ENCODE measurements around the gene RCSD1.

Gene RCSD1

DNA sequence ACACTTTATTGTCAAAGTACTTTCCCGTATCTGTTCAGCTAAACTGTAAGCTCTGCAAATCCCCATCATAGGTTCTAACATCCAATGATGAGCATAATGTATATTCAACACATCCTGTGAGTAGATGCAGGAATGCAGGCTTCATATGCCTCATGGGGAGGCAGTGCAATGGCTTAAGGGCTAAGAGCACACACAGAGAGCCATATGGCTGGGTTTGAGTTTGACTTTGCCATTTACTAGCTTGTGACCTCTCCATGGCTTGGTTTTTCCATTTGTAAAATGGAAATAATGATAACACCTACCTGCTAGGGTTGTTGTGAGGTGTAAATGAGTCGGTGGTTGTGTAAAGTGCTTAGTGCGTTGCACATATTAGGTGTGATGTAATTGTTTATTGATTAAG lies 13.4 kb downstream of the RCSD1 start:
- DNase-seq: no peak

DNA sequence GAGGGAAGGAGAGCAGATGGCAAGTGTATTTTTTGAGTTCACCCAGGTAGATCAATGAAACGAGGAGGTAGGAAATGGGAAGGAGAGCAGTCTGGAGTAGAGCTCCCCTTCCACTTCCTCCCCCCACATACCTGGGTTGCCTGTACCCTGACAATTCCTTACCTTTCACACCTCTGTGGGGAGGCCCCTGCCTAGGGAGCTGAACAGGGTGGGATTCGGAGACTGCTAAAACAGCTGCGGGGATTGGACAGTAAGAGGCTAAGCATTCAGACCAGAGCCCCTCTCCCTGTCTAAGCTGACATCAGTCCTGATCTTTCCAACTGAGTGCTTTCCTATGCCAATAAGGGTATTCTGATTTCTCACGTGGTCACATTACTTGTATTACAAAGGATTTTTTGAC lies 14.5 kb downstream of the RCSD1 start:
- no peak for DNase-seq

DNA sequence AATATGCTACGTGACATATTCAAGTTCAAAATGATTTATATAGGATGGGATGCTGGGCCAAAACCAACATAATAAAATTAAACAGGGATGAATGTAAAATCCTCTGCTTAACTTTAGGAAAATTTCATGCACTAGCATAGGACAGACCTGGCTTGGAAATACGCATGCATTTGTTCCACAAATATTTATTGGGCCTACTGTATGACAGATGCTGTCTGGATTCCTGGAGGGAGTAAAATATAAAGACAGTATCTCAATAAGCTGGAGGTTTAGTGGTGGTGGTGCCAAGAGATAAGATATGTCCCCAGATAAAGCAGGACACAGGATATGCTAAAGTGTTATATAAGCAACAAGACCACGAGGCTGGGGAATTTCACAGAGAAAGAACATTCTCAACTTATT lies 15.1 kb downstream of the RCSD1 start:
- DNase-seq: no peak

DNA sequence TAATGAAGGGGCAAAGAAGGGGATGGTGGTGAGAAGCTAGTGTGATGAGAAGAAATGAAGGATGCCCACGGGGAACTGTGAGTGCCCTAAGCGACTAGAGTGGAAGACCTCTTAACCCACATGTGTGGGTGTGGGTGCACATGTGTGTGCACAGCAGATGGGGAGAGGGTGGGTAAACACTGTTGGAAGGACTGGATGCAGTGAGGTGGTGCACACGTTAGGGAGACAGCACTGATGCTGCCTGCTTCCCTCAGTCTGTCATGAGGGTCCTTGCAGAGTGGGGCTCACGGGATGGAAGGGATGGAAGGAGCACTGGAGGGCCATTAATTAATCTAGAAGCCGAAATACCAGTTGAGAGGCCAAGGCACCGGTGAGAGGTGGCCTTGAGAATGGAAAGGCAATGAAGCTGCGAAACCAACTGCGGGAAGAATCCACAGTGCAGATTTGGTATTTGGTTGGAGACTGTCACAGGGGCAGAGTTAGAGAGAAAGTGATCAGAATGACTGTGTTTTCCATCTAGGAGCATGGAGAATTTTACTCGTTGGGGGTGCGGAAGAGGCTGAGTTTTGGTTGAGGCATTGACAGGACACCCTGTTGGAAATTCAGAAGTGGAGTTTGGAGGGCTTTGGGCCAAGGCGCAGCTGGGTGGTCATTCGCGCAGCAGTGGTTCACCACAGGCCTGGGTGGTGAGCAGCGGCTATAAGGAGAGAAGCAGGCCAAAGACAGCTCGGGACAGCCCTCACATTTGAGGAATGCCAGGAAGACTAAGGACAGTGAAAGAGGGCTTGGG lies 15.8 kb downstream of the RCSD1 start:
- no peak for DNase-seq

DNA sequence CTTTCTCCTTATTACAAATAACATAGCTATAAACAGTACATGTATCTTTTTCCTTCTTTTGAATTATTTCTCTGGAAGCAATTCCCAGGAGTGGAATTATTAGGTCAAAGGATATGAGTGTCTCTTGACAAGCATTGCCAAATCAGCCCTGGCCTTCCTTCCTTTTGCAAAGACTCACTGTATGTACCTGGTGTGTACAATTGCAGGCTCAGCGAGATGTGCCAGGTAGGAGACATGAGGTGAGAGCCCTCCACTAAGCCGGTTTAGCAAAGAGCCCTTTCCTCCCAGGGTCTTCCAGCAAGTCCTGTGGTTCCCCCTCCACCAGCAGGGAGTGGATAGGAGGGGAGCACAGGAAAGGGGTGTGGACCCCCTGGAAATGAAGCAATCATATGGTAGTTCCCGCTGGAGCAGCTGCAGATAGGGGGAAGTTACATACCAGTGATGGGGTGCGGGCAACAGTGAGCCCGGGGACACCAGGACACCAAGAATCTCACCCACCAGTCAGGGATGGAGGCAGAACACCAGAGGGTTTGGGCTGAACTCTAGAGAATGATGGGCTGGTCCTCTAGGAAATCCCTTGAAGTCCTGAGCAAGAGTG lies 18.3 kb downstream of the RCSD1 start:
- DNase-seq: no peak

DNA sequence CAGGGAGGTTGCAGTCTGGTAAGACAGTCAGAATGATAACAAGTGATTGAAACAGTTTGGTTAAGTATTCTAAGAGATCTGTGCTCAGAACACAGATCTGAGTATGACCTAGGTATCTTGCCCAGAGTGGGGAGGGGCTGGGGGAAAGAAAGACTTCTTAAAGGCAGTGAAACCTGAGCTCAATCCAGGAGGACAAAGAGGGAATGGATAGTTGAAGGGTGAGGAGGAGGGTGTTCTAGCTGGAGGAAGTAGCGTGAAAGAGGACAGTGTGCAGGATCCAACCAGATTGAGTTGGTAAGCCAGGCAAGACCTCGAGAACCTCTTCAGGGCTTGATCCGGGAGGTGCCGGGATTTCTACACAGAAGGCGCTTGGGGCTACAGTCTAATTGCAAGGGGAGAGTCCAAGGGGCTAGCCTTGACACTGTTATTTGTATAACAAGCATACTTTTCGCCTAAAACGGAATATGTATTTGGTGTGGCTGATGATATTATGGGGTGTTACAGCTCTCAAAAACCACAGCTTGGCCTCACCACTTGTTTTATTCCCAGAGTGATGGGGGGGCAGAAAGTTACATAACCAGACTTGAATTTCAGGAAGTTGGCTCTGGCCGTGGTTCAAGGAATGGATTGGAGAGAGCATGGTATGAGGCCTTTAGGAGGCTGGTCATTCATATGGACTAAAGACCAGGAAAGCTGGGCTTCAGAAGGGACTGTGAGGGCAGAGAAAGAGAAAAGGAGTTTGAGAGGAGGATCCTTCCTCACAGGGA lies 19.1 kb downstream of the RCSD1 start:
- DNase-seq: no peak

DNA sequence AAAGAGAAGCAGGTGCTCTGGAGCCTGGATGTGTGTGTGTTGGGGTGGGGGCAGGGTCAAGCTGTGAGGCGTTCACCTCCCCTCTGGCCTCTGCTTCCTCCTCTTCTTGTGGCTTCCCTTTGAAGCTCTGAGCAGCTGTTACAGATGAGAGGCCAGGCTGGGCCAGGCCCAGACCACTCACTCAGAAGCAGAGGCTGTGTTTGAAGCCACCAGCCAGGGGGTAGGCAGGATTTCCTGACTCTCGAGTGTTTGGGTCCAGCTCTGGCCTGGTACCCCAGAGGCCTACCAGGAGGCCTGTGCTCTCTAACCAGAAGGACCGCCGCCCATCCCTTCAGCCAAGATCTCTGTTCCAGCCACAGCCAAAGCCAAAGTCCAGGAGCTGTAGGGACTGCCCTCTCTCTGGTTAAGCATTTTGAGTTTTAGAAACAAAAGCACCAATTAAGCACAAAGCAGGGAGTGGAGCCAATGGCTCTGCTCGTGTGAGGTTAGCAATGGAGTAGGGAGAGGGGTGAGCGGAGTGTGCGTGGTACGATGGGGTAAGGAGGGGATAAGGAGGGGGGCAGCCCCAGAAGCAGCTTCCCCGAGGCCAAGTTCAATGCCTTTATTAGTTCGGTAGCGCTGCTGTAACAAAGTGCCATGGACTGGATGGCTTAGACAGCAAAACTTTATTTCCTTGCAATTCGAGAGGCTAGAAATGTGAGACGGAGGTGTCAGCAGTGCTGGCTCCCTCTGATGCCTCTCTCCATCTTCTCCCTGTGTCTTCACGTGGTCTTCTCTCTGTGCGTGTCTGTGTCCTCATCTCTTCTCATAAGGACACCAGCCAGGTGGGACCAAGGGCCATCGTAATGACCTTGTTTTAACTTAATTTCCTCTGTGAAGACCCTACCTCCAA lies 20.5 kb downstream of the RCSD1 start:
- DNase-seq: no peak

DNA sequence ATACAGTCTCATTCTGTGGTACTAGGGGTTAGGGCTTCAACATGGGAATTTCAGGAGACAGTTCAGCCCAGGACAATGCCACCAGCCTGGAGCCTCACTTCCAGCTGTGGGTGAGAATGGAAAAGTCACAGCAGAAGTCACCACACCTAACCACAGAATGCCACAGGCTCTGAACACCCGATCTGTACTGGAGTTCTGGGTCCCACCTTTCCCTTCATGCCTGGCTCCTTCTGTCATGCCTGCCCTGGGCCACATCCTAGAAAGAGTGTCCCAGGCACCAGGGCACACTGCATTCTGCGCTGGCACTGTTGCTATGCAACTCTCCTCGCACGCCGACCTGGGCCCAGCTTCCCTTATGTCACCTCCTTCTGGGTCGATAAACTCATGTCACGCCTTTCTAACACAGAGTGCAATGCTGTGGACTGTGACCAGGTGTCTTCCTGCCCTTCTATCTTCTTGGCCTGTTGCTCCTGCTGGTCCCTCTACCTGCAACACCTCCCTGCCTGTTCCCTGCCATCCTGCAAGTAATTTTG lies 21.2 kb downstream of the RCSD1 start:
- DNase-seq: no peak

DNA sequence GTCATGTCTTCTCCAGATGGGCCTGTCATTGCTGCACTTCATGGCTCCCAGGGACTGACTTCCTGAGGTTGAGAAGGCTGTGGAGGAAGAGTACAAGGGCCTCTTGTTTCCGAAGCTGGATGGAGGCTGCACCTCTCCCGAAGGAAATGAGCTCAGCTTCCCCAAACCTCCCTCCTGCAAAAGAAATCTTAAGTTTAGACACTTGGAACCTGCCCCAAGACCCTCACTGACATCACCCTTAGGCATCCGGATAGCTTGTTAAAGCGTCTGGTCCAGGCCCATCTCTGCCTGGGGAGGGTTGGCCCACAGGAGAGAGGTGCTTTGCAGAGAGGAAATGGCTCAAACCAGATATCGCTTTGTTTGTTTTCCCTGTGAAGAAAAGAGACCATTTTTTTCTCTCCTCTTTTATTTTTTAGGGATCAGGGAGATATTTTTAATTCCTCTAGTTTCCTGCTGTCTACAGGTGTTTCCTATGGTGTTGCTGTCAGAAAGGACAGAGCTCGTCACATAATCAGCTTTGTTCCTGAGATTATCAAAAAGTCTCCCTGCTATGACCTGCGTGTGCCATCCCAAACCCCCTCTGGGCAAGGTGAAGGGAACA lies 25.0 kb downstream of the RCSD1 start:
- no peak for DNase-seq

DNA sequence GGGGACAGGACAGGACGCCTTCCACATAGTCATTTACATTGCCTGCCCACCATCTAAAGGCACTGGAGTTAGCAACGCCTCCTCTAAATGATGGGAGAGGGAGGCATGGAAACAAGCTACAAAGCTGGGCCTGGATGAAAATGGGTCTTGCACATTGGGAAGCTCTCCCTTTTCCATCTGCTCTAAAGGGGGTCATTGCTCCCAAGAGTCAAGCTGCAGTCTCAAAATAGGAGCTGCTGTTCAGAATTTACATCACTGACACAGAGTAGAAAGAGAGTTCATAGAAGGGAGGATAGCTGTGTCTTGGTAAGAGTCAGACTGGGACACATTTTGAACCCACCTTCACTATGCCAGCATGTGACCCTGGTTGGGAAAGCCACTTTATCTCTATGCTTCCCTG lies 26.6 kb downstream of the RCSD1 start:
- DNase-seq: no peak

DNA sequence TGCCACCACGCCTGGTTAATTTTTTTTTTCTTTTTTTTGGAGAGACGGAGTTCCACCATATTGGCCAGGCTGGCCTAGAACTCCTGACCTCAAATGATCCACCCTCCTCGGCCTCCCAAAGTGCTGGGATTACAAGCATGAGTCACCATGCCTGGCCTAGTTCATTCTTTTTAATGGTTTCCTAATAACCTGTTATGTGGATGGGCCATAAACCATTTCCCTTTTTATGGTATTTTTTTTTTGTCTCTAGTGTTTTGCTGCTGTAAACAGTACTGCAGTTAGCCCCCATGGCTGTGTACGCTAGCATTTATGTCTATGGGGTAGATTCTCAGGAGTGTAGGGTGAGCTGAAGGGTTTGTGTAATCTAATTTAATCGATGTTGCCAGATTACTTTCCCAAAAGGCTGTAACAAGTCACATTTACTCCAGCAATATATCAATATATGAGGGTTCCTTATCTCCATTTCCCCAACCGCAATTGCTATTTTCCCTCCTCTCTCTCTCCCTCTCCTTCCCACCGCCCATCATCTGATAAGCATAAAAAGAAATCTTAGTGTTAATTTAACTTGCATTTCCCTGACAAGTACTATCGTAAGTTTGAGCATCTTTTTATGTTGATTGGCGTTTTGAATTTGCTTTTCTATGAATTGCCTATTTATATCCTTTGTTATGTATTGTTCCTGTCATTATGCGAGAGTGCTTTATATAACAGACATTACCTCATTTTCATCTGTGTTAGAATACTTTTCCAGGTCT lies 28.7 kb downstream of the RCSD1 start:
- no peak for DNase-seq

DNA sequence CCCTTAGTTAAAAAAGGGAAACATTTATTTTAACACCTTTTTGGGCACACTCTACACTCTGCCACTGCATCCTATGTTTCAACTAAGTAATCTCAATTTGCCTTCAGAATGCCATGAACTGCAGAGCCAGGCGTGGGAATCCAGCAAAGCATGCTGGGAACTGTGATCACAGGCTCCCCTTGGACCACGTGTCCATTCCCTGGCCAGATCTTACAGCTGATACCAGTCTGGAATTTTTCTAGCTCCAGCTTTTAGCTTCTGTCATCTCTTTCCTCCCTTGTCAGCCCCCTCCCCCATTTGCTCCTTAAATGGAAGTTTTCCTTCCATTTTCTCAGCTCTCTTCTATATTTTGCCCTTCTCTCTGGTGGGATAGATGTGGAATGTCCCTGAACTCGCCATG lies 29.4 kb downstream of the RCSD1 start:
- DNase-seq: no peak

DNA sequence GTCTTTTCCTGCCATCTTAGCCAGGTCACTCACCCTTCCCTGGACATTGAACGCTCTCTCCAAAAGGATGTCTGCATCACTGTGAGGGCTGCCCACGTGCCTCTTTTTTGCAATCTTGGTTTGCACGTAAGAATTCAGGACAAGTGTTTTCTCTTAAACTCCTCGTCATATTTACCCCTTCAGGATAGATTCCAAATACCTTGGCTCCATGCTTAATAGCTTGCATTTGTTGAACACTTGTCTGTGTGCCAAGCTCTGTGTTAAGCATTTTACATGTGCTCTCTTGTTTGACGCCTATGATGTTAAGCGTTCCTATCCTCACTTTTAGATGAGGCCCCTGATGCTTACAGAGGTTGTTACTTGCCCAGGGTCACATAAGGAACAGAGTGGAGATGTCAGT lies 29.8 kb downstream of the RCSD1 start:
- DNase-seq: no peak

DNA sequence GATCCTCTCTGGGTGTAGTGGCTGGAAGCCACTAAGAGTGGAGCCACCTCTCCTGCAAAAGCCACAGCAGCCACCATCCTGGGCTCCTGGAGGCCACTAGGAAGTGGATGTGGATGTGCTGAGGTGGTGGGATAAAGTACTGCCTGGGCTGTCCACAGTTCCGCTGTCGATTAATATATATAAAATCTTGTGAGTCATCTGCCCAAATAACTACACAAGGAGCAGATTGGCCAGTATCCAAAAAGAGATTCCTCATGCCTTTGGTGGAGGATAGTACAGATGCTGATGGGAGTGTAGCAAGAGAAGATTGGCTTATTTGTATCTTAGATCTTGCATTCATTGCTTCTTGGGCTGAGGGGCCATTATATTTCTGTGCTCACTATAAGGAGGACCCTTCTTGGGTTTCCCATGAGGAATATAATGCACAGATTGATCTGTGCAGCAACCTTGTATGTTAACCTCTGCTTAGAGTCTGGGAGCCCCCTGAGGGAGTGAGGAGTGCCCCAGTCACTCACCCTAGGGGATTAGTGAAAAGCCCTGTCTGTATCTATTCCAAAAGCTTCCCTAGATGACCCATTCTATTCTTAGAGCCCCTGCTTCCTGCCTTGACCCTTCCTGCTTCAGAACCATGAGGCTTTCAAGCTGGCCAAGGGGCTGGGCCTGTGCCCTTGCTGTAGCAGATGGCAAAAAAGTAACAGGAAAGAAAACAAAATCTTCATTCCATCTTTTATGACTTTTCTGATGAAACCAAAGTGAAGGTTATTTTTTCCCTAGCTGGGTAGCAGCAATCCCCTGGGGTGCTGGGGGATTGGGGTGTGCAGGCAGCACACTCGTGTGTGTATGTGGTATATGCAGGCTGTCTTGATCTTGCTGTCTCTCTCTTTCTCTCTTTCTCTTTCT lies 31.7 kb downstream of the RCSD1 start:
- no peak for DNase-seq

DNA sequence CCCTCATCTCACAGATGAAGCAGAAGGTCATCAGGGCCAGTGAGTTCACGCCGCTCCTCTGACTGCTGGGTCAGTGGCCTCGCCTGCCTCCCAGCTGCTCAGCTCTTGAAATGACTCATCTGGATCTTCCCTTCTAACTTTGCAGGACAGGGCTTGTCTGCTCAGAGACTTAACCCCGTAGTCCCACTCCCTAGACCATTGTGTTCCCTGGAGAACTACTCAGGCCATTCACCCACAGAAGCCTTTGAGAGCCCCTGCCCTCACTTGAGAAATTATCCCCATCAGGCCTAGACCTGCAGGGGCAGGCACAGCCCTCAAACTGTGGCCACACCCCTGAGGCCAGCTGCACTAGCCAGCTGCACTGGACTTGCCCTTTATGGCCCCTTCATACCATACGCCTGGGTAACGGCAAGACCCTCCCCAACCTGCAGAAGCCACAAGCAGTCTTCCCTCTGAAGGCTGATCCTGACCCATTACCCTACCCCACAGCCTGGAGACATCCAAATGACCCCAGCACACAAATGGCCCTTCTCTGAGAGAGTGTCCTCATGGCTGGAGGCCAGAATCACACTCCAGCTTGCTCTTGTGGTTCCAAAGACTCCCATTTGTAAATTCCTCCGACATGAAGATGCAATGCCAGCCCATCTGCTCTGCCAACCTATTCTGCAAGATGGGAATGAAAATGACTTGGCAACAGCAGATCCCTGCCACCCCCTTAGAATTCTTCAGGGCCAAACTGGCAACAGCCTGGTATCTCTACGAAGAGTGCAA lies 33.2 kb downstream of the RCSD1 start:
- DNase-seq: no peak

DNA sequence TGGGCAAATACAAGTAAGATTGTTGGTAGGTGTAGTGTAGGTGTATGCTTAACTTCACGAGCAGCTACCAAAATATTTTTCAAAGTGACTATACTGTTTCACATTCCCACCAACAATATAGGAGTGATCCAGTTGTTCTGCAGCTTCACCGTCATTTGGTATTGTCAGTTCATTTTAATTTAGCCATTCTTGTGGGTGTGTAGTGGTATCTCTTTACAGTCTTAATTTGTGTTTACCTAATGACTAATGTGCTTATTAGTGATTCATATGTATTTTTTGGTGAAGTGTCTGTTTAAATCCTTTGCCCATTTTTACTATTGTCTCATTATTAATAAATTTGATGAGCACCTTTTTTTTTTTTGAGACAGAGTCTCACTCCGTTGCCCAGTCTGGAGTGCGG lies 35.4 kb downstream of the RCSD1 start:
- DNase-seq: no peak

DNA sequence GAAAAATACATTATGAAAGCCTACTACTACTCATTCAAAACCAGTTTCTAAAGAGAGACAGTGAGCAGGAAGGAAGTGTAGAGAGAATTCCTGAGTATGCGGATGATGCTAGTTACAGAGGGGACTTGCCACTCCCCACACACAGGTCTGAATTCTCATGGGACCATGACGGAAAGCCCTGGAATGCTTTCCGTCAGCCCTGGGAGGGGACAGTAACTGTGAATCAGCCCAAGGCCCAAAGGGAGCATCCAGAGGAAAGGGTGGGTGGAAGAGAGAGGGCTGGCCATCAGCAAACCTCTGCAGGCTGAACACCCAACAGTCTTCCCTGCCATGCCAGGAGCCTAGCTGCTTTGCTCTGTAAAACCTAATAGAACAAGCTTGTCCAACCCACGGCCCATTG lies 36.4 kb downstream of the RCSD1 start:
- no peak for DNase-seq

DNA sequence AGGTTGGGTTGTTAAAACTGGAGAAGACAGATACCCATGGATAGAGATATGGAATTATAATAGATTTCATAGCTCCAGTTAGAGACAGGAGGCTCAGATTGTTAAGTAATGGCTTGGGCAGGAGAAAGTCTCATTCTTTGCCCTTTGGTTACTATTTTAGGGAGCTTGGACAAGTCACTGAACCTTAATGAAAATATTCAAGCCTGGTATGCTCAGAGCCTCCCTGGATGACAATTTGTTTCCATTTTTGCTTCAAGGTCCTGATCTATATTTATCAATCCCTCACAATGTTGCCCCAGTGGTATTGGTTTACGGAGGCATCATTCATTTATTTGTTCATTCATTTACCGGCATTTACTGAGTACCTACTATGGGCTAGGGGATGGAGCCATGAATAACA lies 37.5 kb downstream of the RCSD1 start:
- DNase-seq: no peak

DNA sequence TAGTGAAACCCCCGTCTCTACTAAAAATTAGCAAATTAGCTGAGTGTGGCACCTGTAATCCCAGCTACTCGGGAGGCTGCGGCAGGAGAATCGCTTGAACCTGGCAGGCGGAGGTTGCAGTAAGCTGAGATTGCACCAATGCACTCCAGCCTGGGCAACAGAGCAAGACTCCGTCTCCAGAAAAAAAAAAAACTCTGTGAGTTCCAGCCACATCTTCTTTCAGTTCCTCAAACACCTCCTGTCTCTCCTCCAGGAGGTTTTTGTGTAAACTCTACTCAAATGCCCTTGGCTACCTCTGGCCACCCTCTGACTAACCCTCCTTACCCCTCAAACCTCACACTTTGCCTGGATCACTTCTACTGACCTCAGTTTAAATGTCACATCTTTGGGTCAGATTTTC lies 38.1 kb downstream of the RCSD1 start:
- DNase-seq: no peak
